Measurements from ENCODE around the gene DIPK1A.

Gene DIPK1A

DNA sequence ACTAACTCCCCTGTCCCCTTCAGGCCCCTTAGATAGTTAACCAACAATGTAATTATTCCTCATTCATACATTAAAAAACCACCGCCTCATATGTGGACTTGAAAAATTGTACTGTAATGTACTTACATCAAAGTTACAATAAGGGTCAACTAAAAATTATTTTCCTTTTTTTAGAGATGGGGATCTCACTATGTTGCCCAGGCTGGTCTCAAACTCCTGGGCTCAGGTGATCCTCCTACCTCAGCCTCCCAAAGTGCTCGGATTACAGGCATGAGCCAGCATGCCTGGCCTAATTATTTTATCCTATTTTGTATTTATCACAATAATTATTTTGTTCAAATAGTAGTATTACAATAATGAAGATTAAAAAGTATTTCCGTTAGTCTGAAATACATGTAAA, 116.8 kb downstream of the DIPK1A start:
- H3K4me3 ChIP-seq (ENCODE audit: low read length) = no peak overlapping the region
- no peak for TF ChIP-seq ZNF274 (IDR thresholded peaks at IDR 0.05; ENCODE audit: low read depth, low read length)

DNA sequence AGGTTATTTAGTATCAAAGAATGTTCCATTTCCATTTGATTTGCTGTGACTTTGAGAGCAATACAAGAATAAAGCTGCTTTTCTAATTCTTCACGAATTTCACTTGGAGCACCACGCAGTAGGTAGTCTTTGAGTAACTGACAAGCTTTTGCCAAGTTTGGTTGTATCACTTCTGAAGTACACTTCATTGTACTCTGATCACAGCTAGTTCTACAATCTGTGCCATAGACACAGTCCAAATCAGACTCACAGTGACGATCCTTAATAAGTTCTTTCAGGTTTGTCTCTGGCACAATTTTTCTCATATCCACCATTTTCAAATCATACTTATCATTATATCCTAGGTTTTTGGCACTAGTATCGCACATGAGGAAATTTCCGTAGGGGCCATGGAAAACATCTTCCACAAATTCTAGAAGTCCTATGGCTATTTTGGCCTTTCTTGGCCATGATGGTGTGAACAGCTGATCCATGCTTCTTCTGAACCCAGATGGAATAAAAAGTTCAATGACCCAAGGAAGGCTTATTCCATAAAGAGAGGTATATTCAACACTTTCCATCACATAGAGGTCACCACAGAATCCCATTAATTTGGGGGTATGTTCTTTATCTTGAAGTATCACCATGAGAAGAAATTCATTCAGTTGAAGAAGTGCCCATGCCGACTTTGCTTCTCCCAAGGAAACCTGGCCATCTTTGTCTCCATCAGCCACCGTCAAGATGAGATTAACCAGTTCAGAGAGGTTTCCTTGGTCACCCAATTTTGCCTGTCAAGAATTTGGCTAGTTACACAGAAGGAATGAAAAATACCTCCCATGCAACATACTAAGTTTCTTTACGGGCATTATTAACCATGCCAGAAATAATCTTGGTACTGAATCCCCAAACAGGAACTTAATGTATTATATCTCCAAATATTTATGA, 117.6 kb downstream of the DIPK1A start:
- TF ChIP-seq ZNF274 (IDR thresholded peaks at IDR 0.05; ENCODE audit: low read depth, low read length) = no peak

GRCh38 chr1:92843046-92843423, 118.2 kb downstream of the DIPK1A start:
- no peak overlapping the region for H3K4me3 ChIP-seq (ENCODE audit: low read length)

More for the DNA sequence above, 117.6 kb downstream of the DIPK1A start:
- H3K4me3 ChIP-seq (ENCODE audit: low read length) = no peak overlapping the region

DNA sequence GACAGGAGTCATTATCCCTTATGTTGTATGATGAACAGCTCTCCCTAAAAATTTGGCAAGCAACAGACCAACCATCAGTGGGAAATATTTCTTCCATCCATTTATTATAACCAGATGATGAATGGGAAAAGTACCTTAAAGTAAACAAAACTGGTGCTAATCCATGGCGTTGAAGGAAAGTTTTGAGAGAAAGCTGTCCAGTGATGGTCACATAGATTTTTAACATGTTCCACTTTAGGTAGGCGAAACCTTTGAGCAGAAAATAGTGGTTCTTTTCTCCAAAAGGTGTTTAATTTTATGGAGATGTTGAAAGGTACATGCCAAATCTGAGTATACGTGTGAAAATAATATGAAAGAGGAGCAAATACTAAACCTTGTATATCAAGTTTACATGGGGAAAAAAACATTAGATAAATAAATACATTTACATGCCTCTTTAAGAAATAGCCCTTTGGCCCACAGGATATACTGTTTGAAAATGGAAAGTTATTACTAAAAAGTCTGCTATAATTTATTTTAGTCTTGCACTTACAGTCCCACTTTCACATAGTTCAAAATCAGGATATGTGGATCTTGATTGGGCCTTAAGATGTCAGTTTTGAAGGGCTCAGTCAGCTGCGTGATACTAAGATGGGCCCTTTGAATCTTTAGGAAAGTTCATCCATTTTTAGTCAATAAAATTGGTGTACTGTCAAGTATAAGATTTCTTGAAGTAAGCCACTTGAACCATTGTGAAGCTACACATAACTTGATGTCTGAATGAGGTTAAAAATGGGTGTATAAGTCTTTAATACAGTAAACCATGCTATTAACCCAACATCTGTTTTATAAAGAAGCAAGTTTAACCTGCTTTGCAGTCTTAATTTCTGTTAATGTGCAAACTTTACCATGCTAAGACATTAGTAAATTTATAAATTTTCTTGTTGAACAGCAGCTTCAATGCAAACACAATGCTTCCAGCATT, 118.9 kb downstream of the DIPK1A start:
- TF ChIP-seq ZNF274 (IDR thresholded peaks at IDR 0.05; ENCODE audit: low read depth, low read length) = no peak
- no peak overlapping the region for H3K4me3 ChIP-seq (ENCODE audit: low read length)

More at GRCh38 chr1:92843046-92843423, 118.2 kb downstream of the DIPK1A start:
- TF ChIP-seq ZNF274 (IDR thresholded peaks at IDR 0.05; ENCODE audit: low read depth, low read length) = no peak

GRCh38 chr1:92840600-92840999, 120.7 kb downstream of the DIPK1A start:
- no peak for TF ChIP-seq ZNF274 (IDR thresholded peaks at IDR 0.05; ENCODE audit: low read depth, low read length)
- H3K4me3 ChIP-seq (ENCODE audit: low read length) = no peak overlapping the region

DNA sequence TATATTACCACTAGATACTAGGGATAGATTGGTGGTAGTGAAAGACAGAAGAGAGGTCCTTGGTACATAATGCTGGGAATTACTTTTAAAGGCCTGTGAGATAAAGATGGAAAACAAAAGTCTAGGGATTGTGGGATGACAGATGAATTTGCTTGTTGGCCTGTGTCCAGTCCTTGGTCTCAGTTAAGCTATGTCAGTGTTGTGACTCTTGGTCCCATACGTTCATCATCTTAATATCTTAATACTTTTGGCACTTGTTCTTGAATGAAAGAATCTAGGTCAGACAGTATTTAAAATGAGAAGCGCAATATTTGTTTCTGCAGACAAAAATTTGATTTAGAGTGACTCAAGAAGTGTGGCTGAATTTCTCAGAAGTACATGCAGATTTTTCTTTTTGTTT, 121.8 kb downstream of the DIPK1A start:
- no peak for TF ChIP-seq ZNF274 (IDR thresholded peaks at IDR 0.05; ENCODE audit: low read depth, low read length)
- no peak overlapping the region for H3K4me3 ChIP-seq (ENCODE audit: low read length)

- no peak overlapping the region for H3K4me3 ChIP-seq (ENCODE audit: low read length)
- TF ChIP-seq ZNF274 (IDR thresholded peaks at IDR 0.05; ENCODE audit: low read depth, low read length) = no peak
Observed at GRCh38 chr1:92838519-92838918, 122.7 kb downstream of the DIPK1A start.

DNA sequence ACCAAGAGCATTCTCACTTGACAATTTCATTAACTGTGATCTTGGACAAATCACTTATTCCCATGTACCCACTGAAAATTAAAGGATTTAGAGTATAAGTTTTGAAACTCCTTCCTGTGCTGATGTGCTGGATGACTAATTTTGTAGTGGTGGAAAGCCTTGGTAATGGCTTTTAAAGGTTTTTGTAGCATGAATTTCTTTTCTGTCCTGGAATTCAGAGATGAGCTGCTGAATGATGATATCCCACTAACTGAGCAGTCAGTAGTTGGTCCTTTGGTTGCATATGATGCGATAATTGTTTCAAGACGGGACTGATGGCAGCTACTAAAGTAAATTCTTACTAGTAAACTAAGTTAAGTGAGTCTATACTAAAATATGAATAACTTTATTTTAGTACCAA, 124.2 kb downstream of the DIPK1A start:
- no peak overlapping the region for H3K4me3 ChIP-seq (ENCODE audit: low read length)
- TF ChIP-seq ZNF274 (IDR thresholded peaks at IDR 0.05; ENCODE audit: low read depth, low read length) = no peak

GRCh38 chr1:92834617-92835016, 126.6 kb downstream of the DIPK1A start:
- peak overlapping the region; percentile 23 for H3K4me3 ChIP-seq (ENCODE audit: low read length)
- no peak for TF ChIP-seq ZNF274 (IDR thresholded peaks at IDR 0.05; ENCODE audit: low read depth, low read length)

DNA sequence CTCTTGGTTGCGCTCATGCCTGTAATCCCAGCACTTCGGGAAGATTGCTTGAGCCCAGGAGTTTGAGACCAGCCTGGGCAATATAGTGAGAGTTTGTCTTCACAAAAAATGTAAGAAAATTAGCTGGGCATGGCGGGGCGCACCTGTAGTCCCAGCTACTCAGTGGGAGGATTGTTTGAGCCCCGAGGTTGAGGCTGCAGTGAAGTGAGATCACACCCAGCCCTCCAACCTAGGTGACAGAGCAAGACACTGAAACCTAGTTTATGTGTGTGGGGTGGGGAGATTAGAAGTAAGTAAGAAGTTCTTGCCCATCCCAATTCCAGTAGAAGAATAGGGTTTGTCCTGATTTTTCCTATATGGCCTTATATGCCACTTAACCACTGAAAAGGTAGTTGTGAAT, 127.4 kb downstream of the DIPK1A start:
- H3K4me3 ChIP-seq (ENCODE audit: low read length) = peak overlapping the region; percentile 95
- TF ChIP-seq ZNF274 (IDR thresholded peaks at IDR 0.05; ENCODE audit: low read depth, low read length) = no peak

- peak overlapping the region; percentile 95 for H3K4me3 ChIP-seq (ENCODE audit: low read length)
- no peak for TF ChIP-seq ZNF274 (IDR thresholded peaks at IDR 0.05; ENCODE audit: low read depth, low read length)
Observed at GRCh38 chr1:92832537-92833114, 128.6 kb downstream of the DIPK1A start.

- no peak for TF ChIP-seq ZNF274 (IDR thresholded peaks at IDR 0.05; ENCODE audit: low read depth, low read length)
- H3K4me3 ChIP-seq (ENCODE audit: low read length) = peak within 1 kb of the TSS; percentile 95
Observed at GRCh38 chr1:92831762-92832536, 129.3 kb downstream of the DIPK1A start, which contains the start of gene RPL5. Gene RPL5, plus strand, starts transcription at chr1:92832040. Its CDS starts 75 bp downstream, at chr1:92832115.

- H3K4me3 ChIP-seq (ENCODE audit: low read length) = no peak overlapping the region
- TF ChIP-seq ZNF274 (IDR thresholded peaks at IDR 0.05; ENCODE audit: low read depth, low read length) = no peak
Observed at GRCh38 chr1:92831368-92831761, 129.9 kb downstream of the DIPK1A start.

Data from GM08714 (cell line).